GM10847 (cell line): ENCODE data around the gene SEMA4F.

Experiments used
- POLR2A ChIP-seq: IDR thresholded peaks from 2 replicates; pipeline ENCODE4 v1.6.1; 2011; ENCODE audit not compliant: insufficient read length; ENCODE audit errors: extremely low read depth

The SEMA4F gene

GRCh38 chr2:74646834-74647482 is 7.1 kb upstream of the SEMA4F start:
- no peak for TF ChIP-seq POLR2A

GRCh38 chr2:74648009-74648443 is 6.0 kb upstream of the SEMA4F start, which contains the start of gene M1AP:
Gene M1AP (minus strand): TSS chr2:74648330. CDS start chr2:74640275, 8,055 bp downstream.
- TF ChIP-seq POLR2A, result no peak

- TF ChIP-seq POLR2A, result no peak
These were observed 460 bp upstream of the SEMA4F start for GRCh38 chr2:74653589-74653984.

GRCh38 chr2:74655579-74655978 is 1.5 kb downstream of the SEMA4F start:
- TF ChIP-seq POLR2A, result no peak

GRCh38 chr2:74658516-74658915 is 4.5 kb downstream of the SEMA4F start:
- no peak for TF ChIP-seq POLR2A

GRCh38 chr2:74659462-74659861 is 5.4 kb downstream of the SEMA4F start:
- no peak for TF ChIP-seq POLR2A

GRCh38 chr2:74668087-74668486 is 14.0 kb downstream of the SEMA4F start:
- no peak for TF ChIP-seq POLR2A

GRCh38 chr2:74670263-74670662 is 16.2 kb downstream of the SEMA4F start:
- TF ChIP-seq POLR2A, result no peak

- TF ChIP-seq POLR2A, result no peak
These were observed 17.4 kb downstream of the SEMA4F start for GRCh38 chr2:74671479-74671878.

GRCh38 chr2:74673826-74674528 is 19.9 kb downstream of the SEMA4F start:
- TF ChIP-seq POLR2A, result no peak

- no peak for TF ChIP-seq POLR2A
These were observed 21.0 kb downstream of the SEMA4F start for GRCh38 chr2:74675090-74675489.

GRCh38 chr2:74676331-74676730 is 22.3 kb downstream of the SEMA4F start:
- TF ChIP-seq POLR2A, result no peak

- TF ChIP-seq POLR2A, result no peak
These were observed 25.6 kb downstream of the SEMA4F start for GRCh38 chr2:74679615-74680014.

- TF ChIP-seq POLR2A, result no peak
These were observed 28.5 kb downstream of the SEMA4F start for GRCh38 chr2:74682501-74682900.

- TF ChIP-seq POLR2A, result no peak
These were observed 31.4 kb downstream of the SEMA4F start for GRCh38 chr2:74685408-74685807.

- TF ChIP-seq POLR2A, result no peak
These were observed 34.8 kb downstream of the SEMA4F start for GRCh38 chr2:74688881-74689280.

GRCh38 chr2:74689671-74690070 is 35.6 kb downstream of the SEMA4F start:
- TF ChIP-seq POLR2A, result no peak
